ENCODE measurements around the gene COG6.

Gene COG6

DNA sequence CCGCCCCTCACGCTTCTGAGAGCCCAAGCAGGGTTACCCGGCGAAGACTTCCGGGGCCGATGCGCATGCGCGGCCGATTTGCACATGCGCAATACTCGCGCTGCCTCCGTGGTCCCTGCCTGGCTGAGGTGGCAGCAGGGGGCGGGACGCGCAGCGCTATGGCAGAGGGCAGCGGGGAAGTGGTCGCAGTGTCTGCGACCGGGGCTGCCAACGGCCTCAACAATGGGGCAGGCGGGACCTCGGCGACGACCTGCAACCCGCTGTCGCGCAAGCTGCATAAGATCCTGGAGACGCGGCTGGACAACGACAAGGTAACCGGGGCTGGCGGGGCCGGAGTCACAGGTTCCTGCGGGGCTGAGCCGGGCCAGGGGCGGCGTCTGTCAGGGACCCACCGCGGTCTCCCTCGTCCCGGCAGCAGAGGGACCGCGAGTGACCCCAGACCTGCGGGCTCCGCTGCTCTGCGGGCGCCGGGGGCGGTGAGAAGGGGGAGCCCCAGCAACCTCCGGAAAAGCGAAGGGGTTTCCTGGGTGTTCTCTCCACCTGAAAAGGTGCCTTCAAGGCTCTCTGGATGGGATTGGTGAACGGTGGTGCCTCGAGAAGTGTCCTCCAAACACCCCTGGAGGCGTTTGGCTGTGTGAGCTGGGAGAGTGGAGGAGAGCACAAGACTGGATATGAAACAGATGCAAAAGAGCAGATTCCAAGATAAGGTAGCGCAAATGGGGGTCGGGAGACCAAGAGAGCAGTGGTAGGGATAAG is at the start of gene COG6:
Gene COG6 (plus strand): TSS at position 94 of the 756 bp plus-strand sequence. CDS start 65 bp downstream, at position 159.
- DNase-seq (ENCODE audit: low read depth, low spot score) = peak; percentile 45

DNA sequence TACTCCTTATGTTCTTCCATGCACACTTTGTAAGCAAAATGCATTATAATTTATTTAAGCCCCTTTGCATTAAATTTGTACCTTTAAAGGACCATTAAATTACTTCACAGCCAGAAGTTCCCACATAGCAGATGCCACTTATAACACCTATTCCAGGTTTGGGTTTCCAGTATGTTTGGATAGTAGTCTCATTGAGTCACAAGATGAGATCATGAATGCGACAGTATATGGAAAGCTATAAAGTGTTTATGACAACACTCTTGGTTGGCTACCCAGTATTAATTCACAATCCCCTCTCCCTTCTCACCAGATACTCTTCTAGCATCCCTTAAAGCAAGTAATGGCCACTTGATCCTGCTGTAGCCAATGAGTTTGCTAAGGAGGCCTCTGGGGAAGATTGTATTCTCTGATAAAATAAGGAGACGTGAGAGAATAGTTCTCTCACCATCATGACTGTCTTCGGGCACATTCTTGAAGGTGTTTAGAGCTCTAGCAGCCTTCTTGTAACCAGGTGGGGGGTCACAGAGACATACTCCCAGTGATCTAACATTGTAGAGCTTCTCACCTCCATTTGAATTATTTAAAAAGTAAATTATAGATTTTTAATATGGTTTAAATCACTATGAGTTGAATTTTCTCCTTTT is 49.7 kb upstream of the COG6 start:
- no peak for DNase-seq (ENCODE audit: low read depth, low spot score)

DNA sequence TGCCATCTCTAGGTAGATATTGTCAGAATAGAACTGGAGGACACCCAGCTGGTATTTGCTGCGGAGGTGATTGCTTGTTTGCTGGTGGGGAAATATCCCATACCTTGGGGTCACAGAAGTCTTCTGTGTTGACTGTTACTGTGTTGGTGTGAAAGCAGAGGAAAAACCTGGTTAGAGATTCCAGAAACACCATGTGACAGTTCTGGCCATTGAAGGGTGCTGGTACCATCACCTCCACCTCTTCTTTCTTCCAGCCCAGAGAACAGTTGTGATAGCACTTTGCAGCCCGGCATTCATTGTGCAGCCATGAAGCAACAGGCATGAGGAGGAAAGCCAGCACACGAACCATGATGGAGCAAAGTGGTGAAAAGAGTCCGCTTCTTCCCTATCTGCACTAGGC is 47.6 kb upstream of the COG6 start:
- no peak for DNase-seq (ENCODE audit: low read depth, low spot score)

DNA sequence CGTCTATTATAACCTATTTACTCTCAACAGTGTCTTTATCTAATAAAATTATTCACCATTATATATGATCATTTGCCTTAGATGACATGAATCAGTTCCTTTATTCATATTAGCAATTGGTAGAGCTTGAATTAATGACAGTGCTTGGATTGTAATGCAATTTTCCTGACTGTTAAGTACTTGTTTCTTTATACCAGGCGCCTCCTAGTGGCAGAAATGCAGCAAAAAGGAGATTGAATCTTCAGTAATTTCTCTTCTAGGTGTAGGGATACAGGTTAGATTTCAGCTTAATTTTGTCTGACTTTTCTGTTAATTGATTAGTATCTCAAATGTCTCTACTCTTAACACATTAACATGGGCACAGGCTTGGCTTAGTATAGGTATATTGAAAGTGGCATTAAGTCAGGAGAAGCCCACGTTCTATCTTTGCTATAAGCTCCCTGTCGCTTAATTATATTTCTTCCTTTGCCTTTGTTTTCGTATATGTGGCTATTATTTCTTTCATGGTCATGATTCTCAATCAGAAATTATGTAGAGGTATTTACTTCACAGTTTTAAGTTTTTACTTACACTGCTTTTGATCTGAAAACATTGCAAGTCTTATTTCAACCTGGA is 43.3 kb upstream of the COG6 start:
- DNase-seq (ENCODE audit: low read depth, low spot score) = no peak

DNA sequence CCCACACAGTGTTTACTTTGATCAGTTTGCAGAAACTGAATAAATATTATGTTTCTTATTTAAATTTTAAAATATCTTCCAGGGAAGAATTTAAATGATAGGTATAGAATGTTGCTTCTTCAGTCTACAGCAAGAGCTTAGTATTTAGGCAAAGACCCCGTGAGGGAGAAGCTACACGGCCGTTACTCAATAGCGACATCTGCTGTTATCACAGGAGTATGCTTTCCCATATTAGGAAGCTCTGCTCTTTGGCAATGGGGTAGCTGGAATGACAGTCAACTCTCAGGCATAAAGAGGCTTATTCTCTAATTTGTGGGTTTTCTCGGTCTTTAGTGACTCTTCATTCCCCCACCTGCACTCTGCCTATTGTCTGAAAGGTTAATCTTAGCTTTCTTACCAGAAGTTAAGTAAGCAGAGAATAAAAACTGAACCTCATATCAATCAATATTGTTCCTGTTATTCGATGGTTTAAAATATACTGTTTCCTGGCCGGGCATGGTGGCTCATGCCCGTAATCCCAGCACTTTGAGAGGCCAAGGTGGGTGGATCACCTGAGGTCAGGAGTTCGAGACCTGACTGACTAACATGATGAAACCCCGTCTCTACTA is 39.3 kb upstream of the COG6 start:
- DNase-seq (ENCODE audit: low read depth, low spot score) = no peak

DNA sequence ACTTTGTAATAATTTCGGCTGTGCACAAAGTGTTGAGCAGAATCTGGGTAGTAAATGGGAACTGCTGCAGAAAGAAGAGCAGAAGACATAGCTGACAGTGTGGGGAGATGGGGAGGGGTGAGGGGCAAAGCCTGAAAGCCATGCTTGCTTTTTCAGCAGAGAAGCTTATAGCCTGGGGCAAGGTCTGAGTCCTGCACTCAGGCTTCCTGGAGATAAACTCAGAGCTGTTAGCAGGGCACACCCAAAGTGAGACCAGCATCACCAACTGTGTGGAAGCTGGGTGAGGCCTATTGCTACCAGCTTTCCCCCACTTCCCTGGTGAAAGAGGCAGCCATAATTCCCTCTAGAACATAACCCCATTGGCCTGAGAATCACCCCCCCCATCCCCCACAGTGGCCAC is 36.9 kb upstream of the COG6 start:
- no peak for DNase-seq (ENCODE audit: low read depth, low spot score)

DNA sequence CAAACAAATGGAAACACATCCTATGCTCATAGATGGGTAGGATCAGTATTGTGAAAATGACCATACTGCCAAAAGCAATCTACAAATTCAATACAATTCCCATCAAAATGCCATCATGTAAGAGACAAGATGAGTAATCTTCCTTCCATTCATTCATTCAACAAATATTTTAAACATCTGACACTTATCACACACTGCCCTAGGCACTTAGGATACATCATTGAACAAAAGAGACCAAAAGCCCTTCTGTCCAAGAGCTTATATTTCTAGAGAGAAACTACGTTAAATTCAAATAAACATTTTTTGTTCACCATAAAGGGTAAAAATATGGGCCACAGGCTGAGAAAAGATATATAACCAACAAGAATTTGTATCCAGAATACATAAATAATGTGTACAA is 32.0 kb upstream of the COG6 start:
- no peak for DNase-seq (ENCODE audit: low read depth, low spot score)

DNA sequence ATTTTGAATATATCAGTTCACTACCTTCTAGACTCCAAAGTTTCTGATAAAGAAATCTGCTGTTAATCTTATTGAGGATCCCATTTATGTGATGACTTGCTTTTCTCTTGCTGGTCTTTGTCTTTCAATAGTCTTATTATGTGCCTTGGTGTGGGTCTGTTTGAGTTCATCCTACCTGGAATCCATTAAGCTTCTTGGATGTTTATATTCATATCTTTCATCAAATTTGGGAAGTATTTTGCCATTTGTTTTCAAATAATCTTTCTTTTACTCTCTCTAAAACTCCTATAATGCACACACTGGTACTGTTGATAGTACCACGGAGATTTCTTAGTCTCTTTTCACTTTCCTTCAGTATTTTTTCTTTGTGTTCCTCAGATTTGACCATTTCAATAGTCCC is 24.2 kb upstream of the COG6 start:
- no peak for DNase-seq (ENCODE audit: low read depth, low spot score)

DNA sequence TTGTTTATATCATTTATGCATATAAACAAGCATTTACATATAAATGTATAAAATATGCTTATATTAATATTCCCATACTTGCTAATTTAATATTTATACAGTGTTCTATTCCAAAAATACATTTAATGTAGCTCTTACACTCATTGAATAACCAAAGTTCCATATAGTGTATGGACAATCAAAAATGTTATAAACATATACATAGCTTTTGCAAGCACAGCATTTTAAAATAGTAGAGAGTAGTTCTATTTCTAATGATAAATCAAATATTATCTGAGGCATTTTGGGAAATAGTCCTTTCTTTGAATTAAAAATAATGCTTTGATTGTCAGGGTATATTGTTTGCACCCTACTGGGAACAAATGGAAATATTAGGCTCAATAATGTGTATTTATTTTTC is 22.5 kb upstream of the COG6 start:
- DNase-seq (ENCODE audit: low read depth, low spot score) = no peak

DNA sequence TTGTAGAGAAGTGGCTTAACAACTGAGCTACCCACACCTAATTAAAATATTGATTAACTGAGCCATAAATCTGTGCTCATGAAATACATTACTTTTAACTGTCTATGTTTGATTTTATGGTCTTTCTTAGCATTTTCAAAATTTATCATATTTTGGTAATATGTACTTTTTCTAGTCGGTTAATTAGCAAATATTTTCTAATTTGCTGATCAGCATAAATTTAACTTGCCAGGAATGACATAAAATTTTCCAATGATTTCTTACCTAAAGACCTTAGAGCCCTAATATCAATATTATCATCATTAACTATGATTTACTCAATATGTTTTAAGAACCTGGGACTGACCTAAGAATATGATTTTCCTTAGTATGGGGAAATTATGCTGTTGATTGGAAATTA is 19.9 kb upstream of the COG6 start:
- DNase-seq (ENCODE audit: low read depth, low spot score) = no peak

DNA sequence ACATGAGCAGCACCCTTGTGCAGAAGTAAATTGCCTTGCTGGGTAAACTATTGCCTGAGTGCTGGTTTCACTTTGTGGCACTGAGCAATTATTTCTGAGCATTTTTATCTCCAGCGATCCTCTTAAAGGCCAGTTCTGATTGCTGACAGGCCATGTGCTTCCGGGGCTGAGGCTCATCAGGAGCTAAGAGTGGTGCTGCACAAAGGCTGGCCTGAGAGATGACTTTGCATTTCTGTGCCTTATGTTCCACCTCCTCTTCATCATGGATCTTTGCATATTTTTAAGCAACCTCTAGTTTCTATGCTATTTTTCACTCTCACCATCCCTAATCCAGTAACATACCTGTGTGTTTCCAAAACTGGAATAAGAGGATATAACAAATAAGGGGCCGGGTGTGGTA is 17.6 kb upstream of the COG6 start:
- DNase-seq (ENCODE audit: low read depth, low spot score) = no peak

DNA sequence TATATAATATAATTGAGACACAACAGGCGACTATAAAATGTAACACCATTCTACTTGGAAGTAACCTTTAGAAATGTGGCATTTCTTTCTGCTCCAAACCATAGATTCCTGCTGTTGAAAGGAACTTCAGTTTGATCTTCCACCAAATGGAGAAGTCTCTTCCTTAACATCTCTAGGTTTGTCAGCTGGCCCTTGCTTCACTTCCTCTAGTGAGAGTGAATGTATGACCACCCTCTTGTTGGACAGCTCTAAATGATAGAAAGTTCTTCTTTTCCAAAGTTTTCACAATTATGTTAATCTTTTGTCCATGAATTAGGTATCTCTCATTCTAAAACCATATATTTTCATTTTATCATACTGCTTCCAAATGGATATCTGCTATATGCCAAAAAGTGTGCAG is 13.8 kb upstream of the COG6 start:
- no peak for DNase-seq (ENCODE audit: low read depth, low spot score)

DNA sequence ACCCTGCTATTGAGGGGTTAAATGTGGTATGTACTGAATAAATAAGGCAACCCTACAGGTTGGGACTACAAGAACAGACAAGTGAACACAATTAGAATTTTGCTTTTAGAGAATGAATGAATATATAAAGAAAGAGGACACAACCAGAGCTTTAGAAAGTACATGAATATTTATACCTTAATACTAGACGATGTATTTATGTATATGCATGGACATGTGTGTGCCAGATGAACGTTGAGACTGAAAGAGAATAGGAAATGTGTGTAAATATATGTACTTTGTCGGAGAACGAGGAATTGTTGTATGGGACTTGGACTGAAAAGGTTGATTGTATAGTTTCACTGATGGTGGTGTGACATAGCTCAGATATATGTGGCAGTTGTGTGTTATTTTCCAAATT is 9.3 kb upstream of the COG6 start:
- no peak for DNase-seq (ENCODE audit: low read depth, low spot score)

DNA sequence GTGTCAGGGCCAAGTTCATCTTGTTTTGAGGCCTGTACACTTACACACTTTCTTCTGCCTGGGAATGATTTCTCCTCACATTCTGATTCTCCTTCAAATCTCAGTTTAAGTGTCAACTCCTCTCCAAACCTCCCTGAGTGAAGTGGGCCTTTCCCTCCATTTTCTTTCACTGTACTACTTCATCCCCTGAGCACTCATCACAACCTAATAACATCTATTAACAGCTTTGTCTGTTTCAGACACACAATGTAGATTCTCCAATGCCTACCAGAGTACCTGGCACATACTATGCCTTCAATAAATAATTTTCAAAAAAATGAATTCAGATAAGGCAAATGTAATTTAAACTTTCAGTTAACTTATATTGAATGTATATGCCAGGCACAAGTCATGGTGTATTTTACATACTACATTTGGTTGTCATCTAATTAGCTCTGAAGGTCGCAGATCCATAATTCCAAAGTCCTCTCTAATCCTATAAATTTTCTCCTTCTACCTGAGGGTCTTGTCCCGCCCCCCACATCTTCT is 357 bp upstream of the COG6 start:
- no peak for DNase-seq (ENCODE audit: low read depth, low spot score)

DNA sequence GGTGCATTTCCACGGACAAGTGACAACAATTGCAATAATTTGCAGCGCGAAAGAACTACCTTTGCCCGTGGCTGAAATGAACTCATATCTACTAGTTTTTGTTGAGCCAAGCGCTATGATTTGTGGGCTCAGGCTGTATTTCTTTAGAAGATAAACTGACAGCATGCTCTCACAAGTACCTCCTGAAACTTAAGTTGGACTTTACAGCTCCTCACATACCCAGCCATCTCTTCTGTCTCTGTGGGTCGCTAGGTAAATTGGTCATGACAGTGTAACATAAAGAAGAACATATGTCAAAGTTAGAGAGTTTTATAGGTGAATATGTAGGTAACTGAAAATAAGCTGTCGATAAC is 839 bp downstream of the COG6 start:
- DNase-seq (ENCODE audit: low read depth, low spot score) = no peak

DNA sequence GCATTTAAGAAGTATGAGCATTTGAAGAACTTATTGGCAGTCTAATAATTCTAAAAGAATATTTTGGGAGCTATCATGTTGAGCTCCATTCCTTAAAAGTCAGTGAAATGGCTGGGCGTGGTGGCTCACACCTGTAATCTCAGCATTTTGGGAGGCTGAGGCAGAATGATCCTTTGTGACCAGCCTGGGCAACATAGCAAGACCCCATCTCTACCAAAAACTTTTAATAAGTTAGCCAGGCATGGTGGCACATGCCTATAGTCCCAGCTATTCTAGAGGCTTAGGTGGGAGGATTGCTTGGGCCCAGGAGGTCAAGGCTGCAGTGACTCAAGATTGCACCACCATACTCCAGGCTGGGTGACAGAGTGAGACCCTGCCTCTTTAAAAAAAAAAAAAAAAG is 8.0 kb downstream of the COG6 start:
- no peak for DNase-seq (ENCODE audit: low read depth, low spot score)

DNA sequence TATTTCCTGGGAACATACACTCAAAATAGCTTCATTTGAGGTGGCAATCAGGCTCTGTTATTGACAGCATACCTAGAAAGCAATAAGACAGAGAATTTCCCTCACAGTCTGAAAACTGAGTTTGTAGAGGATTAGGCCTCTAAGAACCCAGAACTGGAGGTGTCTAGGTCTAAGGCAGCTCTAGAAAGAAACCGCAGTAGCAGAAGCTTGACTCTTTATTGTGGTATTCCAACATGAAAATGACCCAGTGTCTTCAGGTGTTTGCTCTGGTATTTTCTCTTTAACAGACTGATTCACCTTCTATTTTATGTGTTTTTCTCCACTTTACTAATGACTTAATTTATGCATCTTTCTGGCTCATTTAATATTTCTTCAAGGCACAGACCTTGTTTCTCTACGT is 8.5 kb downstream of the COG6 start:
- no peak for DNase-seq (ENCODE audit: low read depth, low spot score)

DNA sequence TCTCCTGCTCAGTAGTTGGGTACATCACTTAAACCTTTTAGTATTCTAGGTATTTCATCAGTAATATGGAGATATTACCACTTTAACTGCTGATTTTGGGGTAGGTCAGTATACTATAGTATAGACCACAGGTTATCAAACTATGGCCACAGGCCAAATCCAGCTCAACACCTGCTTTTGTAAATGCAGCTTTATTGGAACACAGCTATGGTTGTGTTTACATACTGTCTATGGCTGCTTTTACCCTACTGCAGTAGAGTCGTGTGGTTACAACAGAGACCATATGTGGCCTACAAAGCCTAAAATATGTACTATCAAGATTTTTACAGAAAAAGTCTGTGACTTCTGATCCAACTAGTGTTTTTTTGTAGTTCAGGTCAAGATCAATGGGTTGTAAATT is 10.3 kb downstream of the COG6 start:
- DNase-seq (ENCODE audit: low read depth, low spot score) = no peak

DNA sequence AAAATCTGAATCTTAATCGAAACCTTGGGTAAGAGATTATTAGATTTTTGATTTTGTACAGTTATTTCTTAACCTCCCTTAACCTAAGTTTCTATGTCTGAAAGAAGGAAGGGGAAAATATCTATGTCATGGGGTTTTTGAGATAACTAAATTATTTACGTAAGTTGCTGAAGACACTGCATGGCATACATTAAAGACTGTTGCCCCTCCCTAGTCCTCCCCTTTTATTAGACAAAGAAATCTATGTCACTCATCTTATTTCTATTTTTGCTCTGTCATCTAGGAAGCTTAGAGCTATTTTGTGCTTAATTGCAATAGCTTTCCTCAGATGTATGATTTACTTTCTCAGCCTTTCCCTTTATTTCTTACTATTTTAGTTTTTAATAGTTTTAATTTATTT is 15.0 kb downstream of the COG6 start:
- no peak for DNase-seq (ENCODE audit: low read depth, low spot score)

DNA sequence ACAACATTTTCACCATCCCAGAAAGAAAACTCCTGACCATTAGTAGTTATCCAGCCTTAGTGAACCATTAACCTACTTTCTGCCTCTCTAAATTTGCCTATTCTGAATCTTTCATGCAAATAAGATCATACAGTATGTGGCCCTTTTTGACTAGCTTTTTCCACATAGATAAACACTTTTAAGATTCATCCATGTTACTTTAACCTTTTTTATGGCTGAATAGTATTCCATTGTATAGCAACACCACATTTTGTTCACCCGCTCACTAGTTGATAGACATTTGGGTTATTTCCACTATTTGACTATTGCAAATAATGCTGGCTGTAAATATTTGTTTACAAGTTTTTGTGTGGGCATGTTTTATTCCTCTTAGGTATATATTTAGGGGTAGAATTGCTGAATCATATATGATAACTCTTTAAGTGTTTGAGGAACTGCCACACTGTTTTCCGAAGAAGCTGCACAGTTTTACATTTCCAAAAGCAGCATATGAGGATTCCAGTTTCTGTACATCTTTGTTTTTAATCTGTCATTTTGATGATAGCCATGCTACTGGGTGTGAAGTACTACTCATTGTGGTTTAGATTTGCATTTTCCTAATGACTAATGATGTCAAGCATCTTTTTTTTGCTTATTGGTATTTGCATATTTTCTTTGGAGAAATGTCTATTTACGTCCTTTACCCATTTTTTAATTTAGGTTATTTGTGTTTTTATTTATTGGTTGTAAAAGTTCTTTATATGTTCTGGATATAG is 17.1 kb downstream of the COG6 start:
- DNase-seq (ENCODE audit: low read depth, low spot score) = no peak

DNA sequence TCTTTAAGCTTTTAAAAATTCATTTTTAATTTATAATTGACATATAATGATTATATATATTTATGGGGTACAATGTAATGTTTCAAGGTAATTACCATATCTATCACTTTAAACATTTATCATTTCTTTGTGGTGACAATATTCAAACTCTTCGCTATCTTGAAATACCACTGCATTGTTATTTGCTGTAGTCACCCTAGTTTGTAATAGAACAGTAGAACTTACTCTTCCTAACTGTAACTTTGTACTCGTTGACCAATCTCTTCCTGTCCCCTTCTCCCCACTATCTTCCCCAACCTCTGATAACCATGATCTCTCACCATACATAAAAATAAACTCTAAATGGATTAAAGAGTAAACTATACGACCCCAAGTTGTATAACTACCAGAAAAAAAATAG is 20.4 kb downstream of the COG6 start:
- DNase-seq (ENCODE audit: low read depth, low spot score) = no peak

DNA sequence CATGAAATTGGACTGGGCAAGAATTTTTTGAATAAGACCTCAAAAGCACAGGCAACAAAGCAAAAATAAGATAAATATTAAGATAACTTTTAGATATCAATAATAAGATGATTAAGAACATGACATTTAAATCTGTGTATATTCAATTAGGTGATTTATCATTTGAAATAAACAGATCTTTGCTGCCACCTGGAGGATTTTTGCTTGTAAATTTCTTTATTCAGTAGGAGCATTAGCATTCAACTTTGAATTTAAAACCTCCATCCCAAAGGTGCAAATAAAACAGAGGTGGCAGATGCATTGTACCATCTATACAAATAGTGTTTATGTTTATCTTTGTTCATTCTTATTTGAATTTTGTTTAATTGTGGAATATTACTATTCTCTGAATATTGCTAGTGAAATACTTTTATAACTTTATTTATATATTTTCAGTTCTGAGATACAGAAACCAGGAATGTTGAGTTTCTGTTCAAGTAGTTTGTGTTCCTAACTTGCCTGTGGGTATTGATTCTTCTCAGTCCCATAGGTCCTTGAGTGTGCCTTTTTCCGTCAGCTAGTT is 20.9 kb downstream of the COG6 start:
- DNase-seq (ENCODE audit: low read depth, low spot score) = no peak

Measured in iPS DF 19.7 (cell line).